HCT116 (cell line): ENCODE results near the gene FPR1. TPM values are rescaled to one million over a fixed set of nuclear protein-coding genes. Genes with fewer than 3 reads are reported as not detected.

Experiments used
- ATAC-seq: fragments of 200-7000 bp; cut with Tn5 transposase; 2 replicates; pipeline ENCODE4 v1.9.1; 2020; ENCODE audit warnings: mild to moderate bottlenecking, moderate library complexity
- BruUV-seq: library from RNA; stranded (reverse); fragments of 400-500 nt; replicated peaks from 2 replicates; lab custom pipeline; 2021; lab: Mats Ljungman, UMichigan
- CTCF ChIA-PET: fragments of 300-600 bp; sonication (Branson Sonifier 250); formaldehyde crosslinking; loops from one replicate; lab custom pipeline; 2021; ENCODE audit warnings: antibody characterized with exemption; lab: Charles Lee
- POLR2A ChIA-PET: fragments of 300-600, 350-600 bp; sonication (Branson Sonifier 250); formaldehyde crosslinking; loops from one replicate; lab custom pipeline; 2021; ENCODE audit warnings: antibody characterized with exemption; lab: Charles Lee
- RAD21 ChIA-PET, 2 experiments: fragments of 300-600 bp; sonication (Branson Sonifier 250); formaldehyde crosslinking; loops; one replicate each; lab custom pipeline; 2023; ENCODE audit warnings: low total read pairs in 2 of 2; ENCODE audit not compliant: uncharacterized antibody in 2 of 2, unreplicated experiment in 2 of 2, low non-redundant PET in 1 of 2; lab: Charles Lee
- DNase-seq: peaks from one replicate; pipeline ENCODE4 v3.0.0-alpha.2; 2010; ENCODE audit warnings: low read depth, low spot score
- H2AFZ ChIP-seq: fragments of 200-600 bp; shearing (Covaris generic), sonication (generic); 2 replicates; pipeline ENCODE4 v1.6.1; 2017; ENCODE audit warnings: low read depth, mixed run types, mixed read lengths, antibody characterized with exemption, low read length; ENCODE audit not compliant: poor library complexity, severe bottlenecking
- H3K27ac ChIP-seq: 2 replicates; pipeline ENCODE4 v1.5.1; 2012; ENCODE audit warnings: low read depth, low read length
- H3K27me3 ChIP-seq: fragments of 200-600 bp; sonication (generic); 2 replicates; pipeline ENCODE4 v1.6.1; 2016; ENCODE audit warnings: mixed run types, low read length, mixed read lengths; ENCODE audit not compliant: insufficient read depth
- H3K36me3 ChIP-seq, 2 experiments: fragments of 200-500 bp in 1 of 2; fragments of 200-600 bp in 1 of 2; sonication (Bioruptor generic) in 1 of 2; sonication (generic) in 1 of 2; 2 replicates each; pipeline versions ENCODE4 v1.5.1 to v1.6.1; 2014 to 2016; ENCODE audit warnings: low read length in 2 of 2, inconsistent platforms in 1 of 2, mixed read lengths in 1 of 2, mixed run types in 1 of 2; ENCODE audit not compliant: insufficient read depth in 2 of 2, control insufficient read depth in 1 of 2
- H3K4me1 ChIP-seq, 2 experiments: fragments of 200-600 bp in 1 of 2; sonication (generic) in 1 of 2; 2 replicates each; pipeline versions ENCODE4 v1.5.1 to v1.6.1; 2012 to 2017; ENCODE audit warnings: low read length in 2 of 2, inconsistent platforms in 1 of 2, mild to moderate bottlenecking in 1 of 2, mixed read lengths in 1 of 2, mixed run types in 1 of 2, moderate library complexity in 1 of 2; ENCODE audit not compliant: insufficient read depth in 2 of 2, control insufficient read depth in 1 of 2
- H3K4me2 ChIP-seq: fragments of 200-600 bp; sonication (generic); 2 replicates; pipeline ENCODE4 v1.6.1; 2017; ENCODE audit warnings: mixed run types, low read length, mixed read lengths
- H3K4me3 ChIP-seq, 2 experiments: fragments of 200-600 bp in 1 of 2; sonication (generic) in 1 of 2; replicated peaks in 1 of 2; 2 replicates each; pipeline ENCODE4 v1.5.1; 2011 to 2016; ENCODE audit warnings: low read length in 2 of 2, control low read depth in 1 of 2, low read depth in 1 of 2, mild to moderate bottlenecking in 1 of 2, mixed read lengths in 1 of 2, mixed run types in 1 of 2
- H3K79me2 ChIP-seq: fragments of 200-600 bp; sonication (generic); 2 replicates; pipeline ENCODE4 v1.6.1; 2017; ENCODE audit warnings: mild to moderate bottlenecking, mixed run types, low read length, moderate library complexity, mixed read lengths; ENCODE audit not compliant: insufficient read depth
- H3K9ac ChIP-seq: fragments of 200-600 bp; sonication (generic); 2 replicates; pipeline ENCODE4 v1.6.1; 2016; ENCODE audit warnings: low read length, mixed read lengths
- H3K9me2 ChIP-seq: fragments of 200-600 bp; sonication (generic), shearing (Covaris generic); 2 replicates; pipeline ENCODE4 v1.6.1; 2017; ENCODE audit warnings: mixed run types, mild to moderate bottlenecking, moderate library complexity; ENCODE audit not compliant: insufficient read depth
- H3K9me3 ChIP-seq, 2 experiments: fragments of 200-500 bp in 1 of 2; fragments of 200-600 bp in 1 of 2; sonication (Bioruptor generic) in 1 of 2; sonication (generic) in 1 of 2; 2 replicates each; pipeline ENCODE4 v1.6.1; 2014 to 2017; ENCODE audit warnings: low read length in 2 of 2, mixed read lengths in 2 of 2, inconsistent platforms in 1 of 2, low read depth in 1 of 2, mild to moderate bottlenecking in 1 of 2, mixed run types in 1 of 2, moderate library complexity in 1 of 2; ENCODE audit not compliant: control insufficient read depth in 1 of 2, insufficient read depth in 1 of 2
- H4K20me1 ChIP-seq: fragments of 200-600 bp; sonication (generic), shearing (Covaris generic); 2 replicates; pipeline ENCODE4 v1.6.1; 2017; ENCODE audit warnings: mixed run types, mild to moderate bottlenecking, moderate library complexity; ENCODE audit not compliant: insufficient read depth
- CEBPB ChIP-seq: IDR thresholded peaks from 2 replicates; pipeline ENCODE4 v1.6.1; 2012; ENCODE audit warnings: low read depth
- EZH2 ChIP-seq: fragments of 200-600 bp; sonication (generic); IDR thresholded peaks from 2 replicates; pipeline ENCODE4 v1.6.1; 2017; ENCODE audit warnings: antibody characterized with exemption, mixed run types
- POLR2A ChIP-seq: IDR thresholded peaks from 2 replicates; pipeline ENCODE4 v1.7.0; 2011; ENCODE audit warnings: borderline replicate concordance; ENCODE audit not compliant: insufficient read depth, insufficient read length; ENCODE audit errors: extremely low read depth
- ZBTB33 ChIP-seq: IDR thresholded peaks from 2 replicates; pipeline ENCODE4 v1.6.1; 2011; ENCODE audit warnings: mild to moderate bottlenecking, low read length, moderate library complexity; ENCODE audit not compliant: insufficient replicate concordance; ENCODE audit errors: extremely low read depth
- intact Hi-C: fragments of 100-400 bp; cut with micrococcal nuclease; formaldehyde crosslinking; loops from 2 replicates; pipeline ENCODE4 v1.10.0; 2022
- total RNA-seq: library from RNA; stranded (reverse); gene quantifications from one replicate; pipeline ENCODE4 v1.2.1, GENCODE V29; 2021; ENCODE audit not compliant: unreplicated experiment
- TF ChIP-seq, protein P1 (sequence below): IDR thresholded peaks from 2 replicates; pipeline ENCODE4 v1.6.1; 2012; ENCODE audit warnings: low read depth

The FPR1 gene
- total RNA-seq, 1 experiment from 2014 or later, result not detected

GRCh38 chr19:51788029-51788428 lies 36.4 kb upstream of the FPR1 start:
- H3K4me2 ChIP-seq, result no peak overlapping the region
- DNase-seq (no peak), ATAC-seq (no peak)
- TF ChIP-seq EZH2 (no peak), POLR2A (no peak), ZBTB33 (no peak), CEBPB (no peak)
- TF ChIP-seq, protein P1, sequence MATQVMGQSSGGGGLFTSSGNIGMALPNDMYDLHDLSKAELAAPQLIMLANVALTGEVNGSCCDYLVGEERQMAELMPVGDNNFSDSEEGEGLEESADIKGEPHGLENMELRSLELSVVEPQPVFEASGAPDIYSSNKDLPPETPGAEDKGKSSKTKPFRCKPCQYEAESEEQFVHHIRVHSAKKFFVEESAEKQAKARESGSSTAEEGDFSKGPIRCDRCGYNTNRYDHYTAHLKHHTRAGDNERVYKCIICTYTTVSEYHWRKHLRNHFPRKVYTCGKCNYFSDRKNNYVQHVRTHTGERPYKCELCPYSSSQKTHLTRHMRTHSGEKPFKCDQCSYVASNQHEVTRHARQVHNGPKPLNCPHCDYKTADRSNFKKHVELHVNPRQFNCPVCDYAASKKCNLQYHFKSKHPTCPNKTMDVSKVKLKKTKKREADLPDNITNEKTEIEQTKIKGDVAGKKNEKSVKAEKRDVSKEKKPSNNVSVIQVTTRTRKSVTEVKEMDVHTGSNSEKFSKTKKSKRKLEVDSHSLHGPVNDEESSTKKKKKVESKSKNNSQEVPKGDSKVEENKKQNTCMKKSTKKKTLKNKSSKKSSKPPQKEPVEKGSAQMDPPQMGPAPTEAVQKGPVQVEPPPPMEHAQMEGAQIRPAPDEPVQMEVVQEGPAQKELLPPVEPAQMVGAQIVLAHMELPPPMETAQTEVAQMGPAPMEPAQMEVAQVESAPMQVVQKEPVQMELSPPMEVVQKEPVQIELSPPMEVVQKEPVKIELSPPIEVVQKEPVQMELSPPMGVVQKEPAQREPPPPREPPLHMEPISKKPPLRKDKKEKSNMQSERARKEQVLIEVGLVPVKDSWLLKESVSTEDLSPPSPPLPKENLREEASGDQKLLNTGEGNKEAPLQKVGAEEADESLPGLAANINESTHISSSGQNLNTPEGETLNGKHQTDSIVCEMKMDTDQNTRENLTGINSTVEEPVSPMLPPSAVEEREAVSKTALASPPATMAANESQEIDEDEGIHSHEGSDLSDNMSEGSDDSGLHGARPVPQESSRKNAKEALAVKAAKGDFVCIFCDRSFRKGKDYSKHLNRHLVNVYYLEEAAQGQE, result no peak
- H3K9ac ChIP-seq, result no peak overlapping the region
- no peaks in the 10 kb centered on the region for H3K9me2 ChIP-seq
- H3K36me3 ChIP-seq, result no peaks in the 10 kb centered on the region
- no peak overlapping the region for H3K4me3 ChIP-seq
- no peaks in the 10 kb centered on the region for H3K9me3 ChIP-seq
- POLR2A ChIA-PET, result no interaction called here
- no peak overlapping the region for H3K27ac ChIP-seq
- no TSS peak for BruUV-seq
- H3K79me2 ChIP-seq, result no peaks in the 10 kb centered on the region
- no peaks in the 10 kb centered on the region for H3K4me1 ChIP-seq
- CTCF ChIA-PET, result no interaction called here
- no peak overlapping the region for H2AFZ ChIP-seq
- H3K27me3 ChIP-seq, result no peaks in the 10 kb centered on the region
- RAD21 ChIA-PET, result no interaction called here
- no peaks in the 10 kb centered on the region for H4K20me1 ChIP-seq
- intact Hi-C loops, result loop anchor here (10.0 kb wide), 1 partner anchor 447 kb away; no protein-coding TSS in a partner anchor
